ENCODE measurements around the gene IGSF23.

IGSF23 gene, protein sequence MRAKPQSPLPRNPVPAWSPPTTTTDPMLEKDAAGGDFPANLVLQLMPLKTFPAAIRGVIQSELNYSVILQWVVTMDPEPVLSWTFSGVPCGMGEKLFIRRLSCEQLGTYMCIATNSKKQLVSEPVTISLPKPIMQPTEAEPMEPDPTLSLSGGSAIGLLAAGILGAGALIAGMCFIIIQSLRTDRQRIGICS

GRCh38 chr19:44613295-44614178, at the start of gene IGSF23:
Gene IGSF23, plus strand, starts transcription at chr19:44613563. Its CDS starts 83 bp downstream, at chr19:44613646.
- DNase-seq (ENCODE audit: low read depth, low spot score), result no peak

GRCh38 chr19:44566984-44567383, 46.4 kb upstream of the IGSF23 start:
- DNase-seq (ENCODE audit: low read depth, low spot score), result no peak

DNA sequence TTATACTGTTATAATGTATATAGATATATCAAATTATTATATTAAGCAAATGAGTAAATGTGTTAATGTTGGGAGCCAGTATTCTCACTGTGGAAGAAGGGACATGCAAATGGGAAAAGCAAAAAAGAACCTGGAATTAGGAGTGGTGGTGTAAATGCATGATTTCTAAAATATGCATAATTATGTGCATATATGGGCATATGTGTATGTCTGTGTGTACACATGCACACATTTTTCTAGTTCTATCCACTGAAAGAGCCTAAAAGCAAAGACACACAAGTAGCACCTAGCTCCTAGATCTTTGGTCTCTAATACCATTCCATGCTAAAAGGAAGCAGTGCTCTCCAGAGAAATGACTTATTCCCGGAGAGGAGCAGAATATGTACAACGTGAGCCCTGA, 45.6 kb upstream of the IGSF23 start:
- no peak for DNase-seq (ENCODE audit: low read depth, low spot score)

DNA sequence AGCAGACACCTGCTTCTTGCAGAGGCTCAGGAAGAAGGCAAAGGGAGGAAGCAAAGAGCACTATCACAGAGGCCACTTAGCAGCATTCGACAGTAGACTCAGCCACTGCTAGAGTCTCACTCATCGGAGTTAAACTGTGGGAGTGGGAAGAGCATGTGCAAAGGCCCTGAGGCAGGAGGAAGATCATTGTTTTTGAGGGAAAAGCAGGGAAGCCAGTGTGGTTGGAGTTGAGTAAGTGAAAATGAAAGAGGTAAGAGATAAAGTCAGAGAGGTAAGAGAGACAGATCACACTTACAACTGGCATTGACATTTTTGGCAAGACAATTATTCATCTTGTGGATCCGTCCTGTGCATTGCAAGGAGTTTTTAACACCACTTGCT, 42.8 kb upstream of the IGSF23 start:
- DNase-seq (ENCODE audit: low read depth, low spot score), result no peak

DNA sequence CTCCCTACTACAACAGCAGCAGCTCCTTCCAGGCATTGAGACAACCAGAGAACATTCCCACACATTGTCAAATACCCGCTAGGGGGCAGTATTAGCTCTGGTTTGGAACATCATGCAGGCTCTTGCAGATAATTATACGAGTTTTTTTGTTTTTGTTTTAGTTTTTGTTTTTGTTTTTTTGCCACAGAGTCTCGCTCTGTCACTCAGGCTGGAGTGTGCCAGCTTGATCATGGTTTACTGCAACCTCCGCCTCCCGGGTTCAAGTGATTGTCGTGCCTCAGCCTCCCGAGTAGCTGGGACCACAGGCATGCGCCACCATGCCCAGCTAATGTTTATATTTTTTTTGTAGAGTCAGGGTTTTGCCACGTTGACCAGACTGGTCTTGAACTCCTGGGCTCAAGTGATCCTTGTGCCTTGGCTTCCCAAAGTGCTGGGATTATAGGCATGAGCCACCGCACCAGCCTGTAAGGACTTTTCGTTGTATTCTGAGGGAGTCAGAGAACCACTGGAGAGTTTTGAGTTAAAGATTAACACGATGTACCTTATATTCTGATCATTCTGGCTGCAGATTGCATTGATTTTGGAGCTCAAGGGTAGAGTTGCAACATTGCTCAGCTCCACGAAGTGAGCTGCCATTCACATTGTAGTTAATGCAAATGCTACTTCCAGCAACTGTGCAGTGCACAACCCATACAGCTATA, 42.2 kb upstream of the IGSF23 start:
- DNase-seq (ENCODE audit: low read depth, low spot score), result peak; percentile 26

- DNase-seq (ENCODE audit: low read depth, low spot score), result no peak
Measured at GRCh38 chr19:44571830-44572580, 41.4 kb upstream of the IGSF23 start.

DNA sequence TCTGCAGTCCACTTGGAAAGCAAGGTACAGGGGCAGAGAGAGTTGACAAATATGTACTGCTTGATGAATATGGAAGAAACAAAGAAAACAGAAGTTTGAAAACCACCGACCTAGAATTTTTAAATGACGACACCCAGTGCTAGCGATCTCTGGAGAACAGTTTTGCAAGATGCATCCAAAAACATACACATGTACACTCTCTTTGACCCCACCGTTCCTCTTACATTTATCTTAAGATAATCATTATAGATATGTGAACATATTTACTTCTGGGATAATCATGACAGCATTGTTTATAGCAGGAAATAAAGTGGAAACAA, 40.8 kb upstream of the IGSF23 start:
- DNase-seq (ENCODE audit: low read depth, low spot score), result no peak

- DNase-seq (ENCODE audit: low read depth, low spot score), result no peak
Measured at GRCh38 chr19:44573183-44573582, 40.2 kb upstream of the IGSF23 start.

GRCh38 chr19:44573627-44574026, 39.7 kb upstream of the IGSF23 start:
- DNase-seq (ENCODE audit: low read depth, low spot score), result no peak

- DNase-seq (ENCODE audit: low read depth, low spot score), result no peak
Measured at GRCh38 chr19:44574186-44574950, 39.0 kb upstream of the IGSF23 start.

DNA sequence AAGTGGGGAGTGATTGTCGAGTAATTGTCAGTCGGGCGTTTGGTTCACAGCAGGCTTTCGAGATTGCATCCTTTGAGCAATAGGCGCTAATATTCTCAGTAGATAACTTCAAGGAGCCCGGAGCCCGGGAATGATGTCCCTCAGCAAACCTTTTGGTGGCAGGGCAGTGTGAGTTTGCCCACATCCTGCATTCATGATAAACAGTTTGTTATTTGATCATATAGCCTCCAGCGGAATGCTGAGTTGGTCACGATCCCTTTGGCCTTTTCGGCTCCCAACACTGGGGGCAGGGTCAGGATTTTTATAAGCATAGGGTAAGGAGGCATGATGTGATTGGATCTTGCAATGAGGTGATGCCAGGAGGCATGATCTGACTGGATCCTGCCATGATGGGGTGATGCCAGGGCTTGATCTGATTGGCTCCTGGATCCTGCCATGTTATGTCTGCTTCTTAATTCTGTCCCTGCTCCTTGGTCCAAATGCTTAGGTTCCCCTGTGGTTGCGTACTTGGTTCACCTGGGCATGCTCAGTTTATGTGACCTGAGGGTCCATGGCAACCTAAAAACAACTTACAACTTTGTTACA, 38.2 kb upstream of the IGSF23 start:
- no peak for DNase-seq (ENCODE audit: low read depth, low spot score)

GRCh38 chr19:44576843-44577565, 36.4 kb upstream of the IGSF23 start:
- DNase-seq (ENCODE audit: low read depth, low spot score), result no peak

- no peak for DNase-seq (ENCODE audit: low read depth, low spot score)
Measured at GRCh38 chr19:44577566-44577874, 35.8 kb upstream of the IGSF23 start.

DNA sequence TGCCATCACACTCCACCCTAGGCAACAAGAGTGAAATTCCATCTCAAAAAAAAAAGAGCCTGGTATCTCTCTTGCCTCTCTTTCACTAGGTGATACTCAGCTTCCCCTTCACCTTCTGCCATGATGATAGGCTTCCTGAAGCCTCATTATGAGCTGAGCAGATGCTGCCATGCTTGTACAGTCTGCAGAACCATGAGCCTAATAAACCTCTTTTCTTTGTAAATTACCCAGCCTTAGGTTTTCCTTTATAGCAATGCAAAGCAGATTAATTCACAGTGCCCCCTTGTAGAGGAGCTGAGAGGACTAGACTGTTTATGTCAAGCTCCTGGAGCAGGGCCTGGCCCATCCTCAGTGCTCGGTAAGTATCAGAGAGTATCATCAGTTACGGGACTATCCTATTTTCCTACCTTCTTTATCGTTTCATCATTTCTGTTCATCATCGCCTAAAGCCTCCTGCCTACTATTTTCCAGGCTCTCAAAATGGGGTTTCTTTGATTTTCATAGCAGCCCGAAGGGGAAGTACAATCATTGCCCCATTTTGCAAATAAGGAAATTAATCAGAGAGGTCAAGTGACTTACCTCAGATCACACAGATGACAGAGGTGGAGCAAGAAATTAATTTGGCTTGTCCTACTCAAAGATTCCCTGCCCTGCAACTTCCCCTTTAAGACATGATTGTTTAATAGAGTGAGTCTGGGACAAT, 33.5 kb upstream of the IGSF23 start:
- no peak for DNase-seq (ENCODE audit: low read depth, low spot score)

GRCh38 chr19:44580366-44580895, 32.9 kb upstream of the IGSF23 start:
- DNase-seq (ENCODE audit: low read depth, low spot score), result no peak

GRCh38 chr19:44581288-44581687, 32.1 kb upstream of the IGSF23 start:
- DNase-seq (ENCODE audit: low read depth, low spot score), result no peak

GRCh38 chr19:44582581-44583265, 30.6 kb upstream of the IGSF23 start:
- no peak for DNase-seq (ENCODE audit: low read depth, low spot score)

DNA sequence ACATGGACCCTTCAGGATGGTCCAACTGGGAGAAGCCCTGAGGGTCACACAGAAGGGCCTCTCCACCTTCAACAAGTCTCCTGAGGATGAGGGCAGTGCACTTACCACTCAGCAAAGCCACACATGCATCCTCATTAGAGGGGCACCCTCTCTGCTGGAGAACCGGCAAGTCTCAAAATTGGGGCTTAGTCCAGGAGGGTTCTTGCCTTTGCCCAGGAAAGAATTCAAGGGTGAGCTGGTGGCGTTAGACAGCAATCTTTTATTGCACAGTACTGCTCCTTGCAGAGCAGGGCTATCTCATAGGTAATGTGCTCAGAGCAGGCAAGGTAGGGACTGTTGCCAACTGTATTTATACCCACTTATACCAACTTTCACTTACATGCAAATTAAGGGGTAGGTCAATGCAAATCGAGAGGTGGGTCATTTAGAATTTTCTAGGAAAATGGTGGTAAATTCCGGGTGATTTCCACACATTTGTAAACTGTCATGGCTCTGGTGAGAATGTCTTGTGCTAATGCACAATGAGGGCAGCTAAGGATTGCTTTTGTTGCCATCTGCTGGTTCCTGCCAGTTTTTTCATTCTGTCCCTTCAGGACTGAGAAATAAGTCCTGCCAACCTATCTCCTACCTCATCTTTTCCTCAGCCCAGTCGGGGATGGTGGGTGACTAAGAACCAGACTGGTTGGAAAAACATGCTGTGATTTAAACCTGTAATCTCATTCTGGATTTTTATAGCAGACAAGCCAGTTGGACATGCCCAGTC, 27.8 kb upstream of the IGSF23 start:
- no peak for DNase-seq (ENCODE audit: low read depth, low spot score)

Data from activated naive CD8-positive, alpha-beta T cell treated with anti-CD3 and anti-CD28 coated beads, Interleukin-2, amount 50 U/mL, for 16 hours (primary cell).